H1 (cell line): ENCODE measurements around the gene SENP1. TPM values are rescaled to one million over a fixed set of nuclear protein-coding genes. Genes with fewer than 3 reads are reported as not detected.
A peak's percentile ranks its signal among the peaks of the same experiment; 100 is the strongest.

Experiments used
- CTCF ChIA-PET: fragments of 300-600 bp; sonication (Branson Sonifier 250); formaldehyde crosslinking; loops from one replicate; lab custom pipeline; 2021; ENCODE audit not compliant: partially characterized antibody; lab: Charles Lee
- POLR2A ChIA-PET: fragments of 300-600 bp; sonication (Branson Sonifier 250); formaldehyde crosslinking; loops from one replicate; lab custom pipeline; 2021; ENCODE audit warnings: inconsistent platforms; ENCODE audit not compliant: partially characterized antibody; lab: Charles Lee
- DNase-seq, 2 experiments: peaks; one replicate each; pipeline versions ENCODE4 v3.0.0 to v3.0.0-alpha.2; 2010 to 2022; ENCODE audit warnings: low spot score in 2 of 2, low read depth in 1 of 2, mixed read lengths in 1 of 2
- FAIRE-seq: peaks from 2 replicates; lab custom pipeline; 2011; peaks lifted over from hg19 to GRCh38; lab: Jason Lieb, UNC
- H2AFZ ChIP-seq: 2 replicates; pipeline ENCODE4 v1.8.1; 2012; ENCODE audit warnings: low read length, inconsistent platforms
- H2AK5ac ChIP-seq: 2 replicates; pipeline ENCODE4 v1.6.1; 2013; ENCODE audit warnings: low read depth, low read length
- H2BK120ac ChIP-seq: replicated peaks from 2 replicates; pipeline ENCODE3; 2013; ENCODE audit warnings: low read depth, low read length, inconsistent platforms
- H2BK12ac ChIP-seq: 2 replicates; pipeline ENCODE4 v1.6.1; 2013; ENCODE audit warnings: low read depth, low read length
- H2BK15ac ChIP-seq: 2 replicates; pipeline ENCODE4 v1.6.1; 2013; ENCODE audit warnings: low read length
- H2BK20ac ChIP-seq: 2 replicates; pipeline ENCODE4 v1.6.1; 2013; ENCODE audit warnings: low read length
- H2BK5ac ChIP-seq: 2 replicates; pipeline ENCODE4 v1.6.1; 2013; ENCODE audit warnings: low read depth, low read length
- H3K14ac ChIP-seq: 2 replicates; pipeline ENCODE4 v1.6.1; 2013; ENCODE audit warnings: inconsistent platforms; ENCODE audit not compliant: insufficient read length
- H3K18ac ChIP-seq: 2 replicates; pipeline ENCODE4 v1.6.1; 2013; ENCODE audit warnings: low read length; ENCODE audit errors: extremely low read depth
- H3K23ac ChIP-seq: 2 replicates; pipeline ENCODE4 v1.6.1; 2013; ENCODE audit warnings: inconsistent platforms; ENCODE audit not compliant: insufficient read length
- H3K23me2 ChIP-seq: 2 replicates; pipeline ENCODE4 v1.6.1; 2013; ENCODE audit warnings: low read depth, low read length
- H3K27ac ChIP-seq: 2 replicates; pipeline ENCODE4 v1.6.1; 2011; ENCODE audit warnings: low read depth, low read length, inconsistent platforms
- H3K27me3 ChIP-seq, 4 experiments: replicated peaks in 1 of 4; 1 replicate in 1 of 4; 2 replicates in 3 of 4; pipeline versions ENCODE4 v1.6.1 to v1.8.1; 2011 to 2013; ENCODE audit warnings: low read length in 3 of 4, mild to moderate bottlenecking in 3 of 4, inconsistent platforms in 2 of 4, mixed read lengths in 2 of 4, moderate library complexity in 1 of 4; ENCODE audit not compliant: control insufficient read depth in 3 of 4, insufficient read depth in 3 of 4; ENCODE audit errors: extremely low read depth in 1 of 4
- H3K36me3 ChIP-seq, 4 experiments: 2 replicates each; pipeline versions ENCODE4 v1.6.1 to v1.8.1; 2011 to 2013; ENCODE audit warnings: mild to moderate bottlenecking in 4 of 4, low read length in 3 of 4, moderate library complexity in 2 of 4, control low read depth in 1 of 4, inconsistent platforms in 1 of 4; ENCODE audit not compliant: insufficient read depth in 4 of 4, control insufficient read depth in 2 of 4
- H3K4ac ChIP-seq: replicated peaks from 2 replicates; pipeline ENCODE3; 2013; ENCODE audit warnings: low read length, low read depth, mixed read lengths, inconsistent platforms; ENCODE audit not compliant: insufficient read length
- H3K4me1 ChIP-seq, 4 experiments: replicated peaks in 1 of 4; 1 replicate in 1 of 4; 2 replicates in 3 of 4; pipeline versions ENCODE4 v1.6.1 to v1.8.1; 2011 to 2013; ENCODE audit warnings: low read length in 3 of 4, inconsistent platforms in 2 of 4, mixed read lengths in 1 of 4; ENCODE audit not compliant: insufficient read depth in 4 of 4, control insufficient read depth in 3 of 4
- H3K4me2 ChIP-seq, 2 experiments: 2 replicates each; pipeline versions ENCODE4 v1.6.1 to v1.8.1; 2011 to 2013; ENCODE audit warnings: low read depth in 2 of 2, low read length in 2 of 2, control low read depth in 1 of 2, inconsistent platforms in 1 of 2, mild to moderate bottlenecking in 1 of 2; ENCODE audit not compliant: insufficient read depth in 1 of 2
- H3K4me3 ChIP-seq, 4 experiments: fragments of 200-600, 300-600 bp in 1 of 4; sonication (generic), shearing (Covaris generic), sonication (Bioruptor Twin) in 1 of 4; 2 replicates each; pipeline versions ENCODE4 v1.5.1 to v1.8.1; 2011 to 2016; ENCODE audit warnings: low read length in 4 of 4, low read depth in 3 of 4, control low read depth in 2 of 4, inconsistent platforms in 2 of 4, mild to moderate bottlenecking in 2 of 4, mixed read lengths in 1 of 4, moderate library complexity in 1 of 4; ENCODE audit not compliant: insufficient read depth in 2 of 4; ENCODE audit errors: extremely low read depth in 1 of 4
- H3K56ac ChIP-seq: replicated peaks from 2 replicates; pipeline ENCODE3; 2013; ENCODE audit warnings: low read depth, mild to moderate bottlenecking, mixed read lengths, low read length, inconsistent platforms; ENCODE audit not compliant: insufficient read length
- H3K79me1 ChIP-seq: 2 replicates; pipeline ENCODE4 v1.6.1; 2013; ENCODE audit warnings: low read depth, low read length, control low read depth
- H3K79me2 ChIP-seq, 2 experiments: 2 replicates each; pipeline versions ENCODE4 v1.6.1 to v1.8.1; 2012 to 2013; ENCODE audit warnings: low read length in 2 of 2, mild to moderate bottlenecking in 2 of 2, inconsistent platforms in 1 of 2; ENCODE audit not compliant: insufficient read depth in 2 of 2, control insufficient read depth in 1 of 2
- H3K9ac ChIP-seq, 4 experiments: replicated peaks in 1 of 4; 1 replicate in 1 of 4; 2 replicates in 3 of 4; pipeline versions ENCODE4 v1.6.1 to v1.8.1; 2011 to 2013; ENCODE audit warnings: low read depth in 3 of 4, low read length in 3 of 4, control low read depth in 2 of 4, mild to moderate bottlenecking in 2 of 4, moderate library complexity in 2 of 4, inconsistent platforms in 1 of 4; ENCODE audit errors: extremely low read depth in 1 of 4
- H3K9me3 ChIP-seq, 2 experiments: 2 replicates each; pipeline versions ENCODE4 v1.6.1 to v1.8.1; 2012 to 2013; ENCODE audit warnings: mild to moderate bottlenecking in 2 of 2, moderate library complexity in 2 of 2, control low read depth in 1 of 2, inconsistent platforms in 1 of 2, low read depth in 1 of 2, low read length in 1 of 2, mixed read lengths in 1 of 2; ENCODE audit not compliant: insufficient read depth in 2 of 2
- H4K20me1 ChIP-seq, 2 experiments: replicated peaks in 1 of 2; 2 replicates each; pipeline versions ENCODE3 to v1.8.1; 2011 to 2013; ENCODE audit warnings: inconsistent platforms in 2 of 2, low read length in 2 of 2, mild to moderate bottlenecking in 1 of 2; ENCODE audit not compliant: insufficient read depth in 2 of 2, control insufficient read depth in 1 of 2
- H4K5ac ChIP-seq: 2 replicates; pipeline ENCODE4 v1.6.1; 2013; ENCODE audit warnings: low read length, low read depth, mixed read lengths, inconsistent platforms; ENCODE audit not compliant: insufficient read length
- H4K8ac ChIP-seq: 2 replicates; pipeline ENCODE4 v1.8.0; 2013; ENCODE audit warnings: mild to moderate bottlenecking, moderate library complexity, low read length, inconsistent platforms; ENCODE audit not compliant: insufficient read depth; ENCODE audit errors: extremely low read depth
- H4K91ac ChIP-seq: replicated peaks from 2 replicates; pipeline ENCODE3; 2013; ENCODE audit warnings: low read length, mixed read lengths, inconsistent platforms; ENCODE audit not compliant: insufficient read length
- BCL11A ChIP-seq, 2 experiments: IDR thresholded peaks; one replicate each; pipeline ENCODE4 v1.6.1; 2011; ENCODE audit warnings: low read depth in 2 of 2, low read length in 2 of 2, mild to moderate bottlenecking in 2 of 2
- CHD2 ChIP-seq: IDR thresholded peaks from 2 replicates; pipeline ENCODE4 v1.6.1; 2012; ENCODE audit warnings: low read length, improper control_type of control experiment
- CTCF ChIP-seq, 3 experiments: IDR thresholded peaks; 1 replicate in 2 of 3; 2 replicates in 1 of 3; pipeline versions ENCODE4 v1.5.1 to v1.6.1; 2011; ENCODE audit warnings: low read length in 3 of 3, mild to moderate bottlenecking in 3 of 3, inconsistent platforms in 2 of 3, low read depth in 1 of 3, moderate library complexity in 1 of 3; ENCODE audit not compliant: insufficient read depth in 1 of 3; ENCODE audit errors: control extremely low read depth in 1 of 3
- KDM5A ChIP-seq: fragments of 200-600 bp; IDR thresholded peaks from 2 replicates; pipeline ENCODE4 v1.7.1; 2012; ENCODE audit warnings: mild to moderate bottlenecking, low read length, inconsistent platforms, mixed read lengths
- NRF1 ChIP-seq: IDR thresholded peaks from 2 replicates; pipeline ENCODE4 v1.6.1; 2011; ENCODE audit warnings: mild to moderate bottlenecking, low read depth, low read length, improper control_type of control experiment
- POLR2AphosphoS5 ChIP-seq: IDR thresholded peaks from 2 replicates; pipeline ENCODE4 v1.6.1; 2011; ENCODE audit warnings: low read depth, low read length
- RFX5 ChIP-seq: IDR thresholded peaks from 2 replicates; pipeline ENCODE4 v1.6.1; 2011; ENCODE audit warnings: low read depth, low read length, improper control_type of control experiment, borderline replicate concordance
- SIRT6 ChIP-seq: IDR thresholded peaks from one replicate; pipeline ENCODE4 v1.7.1; 2012; ENCODE audit warnings: low read length, inconsistent platforms
- SP1 ChIP-seq: IDR thresholded peaks from 2 replicates; pipeline ENCODE4 v1.6.1; 2011; ENCODE audit warnings: low read depth, low read length
- SUZ12 ChIP-seq: fragments of 200-600 bp; sonication (generic); IDR thresholded peaks from 2 replicates; pipeline ENCODE4 v1.6.1; 2012; ENCODE audit warnings: mild to moderate bottlenecking, inconsistent platforms, low read length, moderate library complexity, mixed read lengths
- WGBS, 2 experiments: shearing (Covaris generic) in 1 of 2; methylation state at CpG; one replicate each; pipeline versions ENCODE4 v1.1.6 to v1.1.7; 2013 to 2015; ENCODE audit warnings: low lambda C conversion rate in 2 of 2, mixed read lengths in 2 of 2, inconsistent platforms in 1 of 2, low coverage in 1 of 2, missing lambda C conversion rate in 1 of 2; ENCODE audit not compliant: insufficient replicate concordance in 2 of 2, insufficient coverage in 1 of 2, insufficient read length in 1 of 2; ENCODE audit errors: extremely low coverage in 1 of 2, missing lambda C conversion rate in 1 of 2; 5-methylcytosine and 5-hydroxymethylcytosine counted together
- polyA plus RNA-seq, 7 experiments: library from polyadenylated mRNA; depleted of rRNA in 3 of 7; stranded (reverse) in 5 of 7; unstranded in 2 of 7; fragments of >200 nt in 5 of 7; fragments of 200-250 nt in 2 of 7; gene quantifications; 1 replicate in 5 of 7; 2 replicates in 1 of 7; 4 replicates in 1 of 7; pipeline versions ENCODE4 v1.2.1 to v1.2.3, GENCODE V29; 2011 to 2013; ENCODE audit warnings: missing spikeins in 2 of 7, mixed read lengths in 2 of 7
- total RNA-seq: library from RNA; stranded (reverse); fragmentation: NEBNext Ultra II Directional; extraction: Animal tissue kit (Norgen Biotek cat#: 25700); gene quantifications from 2 replicates; pipeline ENCODE4 v1.2.1, GENCODE V29; 2021

The SENP1 gene
- total and polyA plus RNA-seq, 2 of the 8 experiments (the other 6 are each of a cell fraction or from before 2014, with no cell fraction given) = 14.2 to 31.5 TPM

GRCh38 chr12:48061938-48062719 is 43.8 kb downstream of the SENP1 start:
- H3K14ac ChIP-seq = no peak overlapping the region
- WGBS, 2 experiments = 86% methylated on average over 1 of the region's 1 CpG; no CpG with 5 or more reads in 1 of the 2 experiments
- POLR2A ChIA-PET = no interaction called here
- TF ChIP-seq POLR2AphosphoS5 = no peak
- TF ChIP-seq SUZ12 = no peak
- no peak for TF ChIP-seq NRF1
- TF ChIP-seq BCL11A (IDR thresholded peaks at IDR 0.05; ENCODE audit: low read depth in 2 of 2, low read length in 2 of 2) = no peak
- TF ChIP-seq RFX5 = no peak
- no peak for TF ChIP-seq KDM5A
- no peak for TF ChIP-seq CHD2
- TF ChIP-seq CTCF (IDR thresholded peaks at IDR 0.05; ENCODE audit: control extremely low read depth in 1 of 3, insufficient read depth in 1 of 3, low read depth in 1 of 3, low read length in 3 of 3) = peak in 2 of 3 experiments; percentile 34 to 40; a peak in 2 of 4 replicates
- no peak for TF ChIP-seq SP1
- no peak for TF ChIP-seq SIRT6

More at GRCh38 chr12:48061938-48062719, 43.8 kb downstream of the SENP1 start:
- H3K27me3 ChIP-seq = no peaks in the 10 kb centered on the region
- H4K20me1 ChIP-seq = no peaks in the 10 kb centered on the region
- H3K79me1 ChIP-seq = no peaks in the 10 kb centered on the region
- no peaks in the 10 kb centered on the region for H3K79me2 ChIP-seq
- H3K23me2 ChIP-seq = no peaks in the 10 kb centered on the region
- H2BK15ac ChIP-seq = no peak overlapping the region
- H3K23ac ChIP-seq = no peak overlapping the region
- no peak overlapping the region for H3K4me3 ChIP-seq
- H4K5ac ChIP-seq = no peak overlapping the region
- peak; percentile 42 for FAIRE-seq
- no peak overlapping the region for H2BK120ac ChIP-seq
- H3K27ac ChIP-seq = no peak overlapping the region
- no peak overlapping the region for H4K91ac ChIP-seq
- H3K4ac ChIP-seq = no peak overlapping the region
- peaks cover 0 to 51% (median 27%) of the 10 kb centered on the region in 4 experiments; a peak in 6 of 8 replicates for H3K36me3 ChIP-seq
- CTCF ChIA-PET = interaction anchor here (0.6 to 2.3 kb wide), 35 partner anchors 8 to 475 kb away, joined by 3 to 18 read pairs (median 4); no protein-coding TSS in a partner anchor
- no peak overlapping the region for H2AK5ac ChIP-seq
- no peak overlapping the region for H2BK5ac ChIP-seq
- no peak overlapping the region for H3K4me2 ChIP-seq
- H3K9me3 ChIP-seq = no peaks in the 10 kb centered on the region
- H3K56ac ChIP-seq = no peak overlapping the region
- H2BK20ac ChIP-seq = no peak overlapping the region
- no peak for DNase-seq
- H2AFZ ChIP-seq = no peak overlapping the region
- H3K4me1 ChIP-seq = no peaks in the 10 kb centered on the region
- H3K18ac ChIP-seq = no peak overlapping the region
- no peak overlapping the region for H2BK12ac ChIP-seq
- no peak overlapping the region for H3K9ac ChIP-seq
- no peak overlapping the region for H4K8ac ChIP-seq
